HCT116 (cell line): ENCODE results near the gene DAND5. TPM values are rescaled to one million over a fixed set of nuclear protein-coding genes. Genes with fewer than 3 reads are reported as not detected.
"Not testable (repeated sequence)": the region's sequence is repeated elsewhere in the genome, so short reads cannot be mapped to it uniquely, and the experiment has no call there.

Source experiments
- ATAC-seq: fragments of 200-7000 bp; cut with Tn5 transposase; 2 replicates; pipeline ENCODE4 v1.9.1; 2020; ENCODE audit warnings: mild to moderate bottlenecking, moderate library complexity
- BruUV-seq: library from RNA; stranded (reverse); fragments of 400-500 nt; replicated peaks from 2 replicates; lab custom pipeline; 2021; lab: Mats Ljungman, UMichigan
- CTCF ChIA-PET: fragments of 300-600 bp; sonication (Branson Sonifier 250); formaldehyde crosslinking; loops from one replicate; lab custom pipeline; 2021; ENCODE audit warnings: antibody characterized with exemption; lab: Charles Lee
- POLR2A ChIA-PET: fragments of 300-600, 350-600 bp; sonication (Branson Sonifier 250); formaldehyde crosslinking; loops from one replicate; lab custom pipeline; 2021; ENCODE audit warnings: antibody characterized with exemption; lab: Charles Lee
- RAD21 ChIA-PET, 2 experiments: fragments of 300-600 bp; sonication (Branson Sonifier 250); formaldehyde crosslinking; loops; one replicate each; lab custom pipeline; 2023; ENCODE audit warnings: low total read pairs in 2 of 2; ENCODE audit not compliant: uncharacterized antibody in 2 of 2, unreplicated experiment in 2 of 2, low non-redundant PET in 1 of 2; lab: Charles Lee
- DNase-seq: peaks from one replicate; pipeline ENCODE4 v3.0.0-alpha.2; 2010; ENCODE audit warnings: low read depth, low spot score
- H2AFZ ChIP-seq: fragments of 200-600 bp; shearing (Covaris generic), sonication (generic); 2 replicates; pipeline ENCODE4 v1.6.1; 2017; ENCODE audit warnings: low read depth, mixed run types, mixed read lengths, antibody characterized with exemption, low read length; ENCODE audit not compliant: poor library complexity, severe bottlenecking
- H3K27ac ChIP-seq: 2 replicates; pipeline ENCODE4 v1.5.1; 2012; ENCODE audit warnings: low read depth, low read length
- H3K27me3 ChIP-seq: fragments of 200-600 bp; sonication (generic); 2 replicates; pipeline ENCODE4 v1.6.1; 2016; ENCODE audit warnings: mixed run types, low read length, mixed read lengths; ENCODE audit not compliant: insufficient read depth
- H3K36me3 ChIP-seq, 2 experiments: fragments of 200-500 bp in 1 of 2; fragments of 200-600 bp in 1 of 2; sonication (Bioruptor generic) in 1 of 2; sonication (generic) in 1 of 2; 2 replicates each; pipeline versions ENCODE4 v1.5.1 to v1.6.1; 2014 to 2016; ENCODE audit warnings: low read length in 2 of 2, inconsistent platforms in 1 of 2, mixed read lengths in 1 of 2, mixed run types in 1 of 2; ENCODE audit not compliant: insufficient read depth in 2 of 2, control insufficient read depth in 1 of 2
- H3K4me1 ChIP-seq, 2 experiments: fragments of 200-600 bp in 1 of 2; sonication (generic) in 1 of 2; 2 replicates each; pipeline versions ENCODE4 v1.5.1 to v1.6.1; 2012 to 2017; ENCODE audit warnings: low read length in 2 of 2, inconsistent platforms in 1 of 2, mild to moderate bottlenecking in 1 of 2, mixed read lengths in 1 of 2, mixed run types in 1 of 2, moderate library complexity in 1 of 2; ENCODE audit not compliant: insufficient read depth in 2 of 2, control insufficient read depth in 1 of 2
- H3K4me2 ChIP-seq: fragments of 200-600 bp; sonication (generic); 2 replicates; pipeline ENCODE4 v1.6.1; 2017; ENCODE audit warnings: mixed run types, low read length, mixed read lengths
- H3K4me3 ChIP-seq, 2 experiments: fragments of 200-600 bp in 1 of 2; sonication (generic) in 1 of 2; replicated peaks in 1 of 2; 2 replicates each; pipeline ENCODE4 v1.5.1; 2011 to 2016; ENCODE audit warnings: low read length in 2 of 2, control low read depth in 1 of 2, low read depth in 1 of 2, mild to moderate bottlenecking in 1 of 2, mixed read lengths in 1 of 2, mixed run types in 1 of 2
- H3K79me2 ChIP-seq: fragments of 200-600 bp; sonication (generic); 2 replicates; pipeline ENCODE4 v1.6.1; 2017; ENCODE audit warnings: mild to moderate bottlenecking, mixed run types, low read length, moderate library complexity, mixed read lengths; ENCODE audit not compliant: insufficient read depth
- H3K9ac ChIP-seq: fragments of 200-600 bp; sonication (generic); 2 replicates; pipeline ENCODE4 v1.6.1; 2016; ENCODE audit warnings: low read length, mixed read lengths
- H3K9me2 ChIP-seq: fragments of 200-600 bp; sonication (generic), shearing (Covaris generic); 2 replicates; pipeline ENCODE4 v1.6.1; 2017; ENCODE audit warnings: mixed run types, mild to moderate bottlenecking, moderate library complexity; ENCODE audit not compliant: insufficient read depth
- H3K9me3 ChIP-seq, 2 experiments: fragments of 200-500 bp in 1 of 2; fragments of 200-600 bp in 1 of 2; sonication (Bioruptor generic) in 1 of 2; sonication (generic) in 1 of 2; 2 replicates each; pipeline ENCODE4 v1.6.1; 2014 to 2017; ENCODE audit warnings: low read length in 2 of 2, mixed read lengths in 2 of 2, inconsistent platforms in 1 of 2, low read depth in 1 of 2, mild to moderate bottlenecking in 1 of 2, mixed run types in 1 of 2, moderate library complexity in 1 of 2; ENCODE audit not compliant: control insufficient read depth in 1 of 2, insufficient read depth in 1 of 2
- H4K20me1 ChIP-seq: fragments of 200-600 bp; sonication (generic), shearing (Covaris generic); 2 replicates; pipeline ENCODE4 v1.6.1; 2017; ENCODE audit warnings: mixed run types, mild to moderate bottlenecking, moderate library complexity; ENCODE audit not compliant: insufficient read depth
- ATF3 ChIP-seq: IDR thresholded peaks from 2 replicates; pipeline ENCODE4 v1.6.1; 2012
- CEBPB ChIP-seq: IDR thresholded peaks from 2 replicates; pipeline ENCODE4 v1.6.1; 2012; ENCODE audit warnings: low read depth
- EZH2 ChIP-seq: fragments of 200-600 bp; sonication (generic); IDR thresholded peaks from 2 replicates; pipeline ENCODE4 v1.6.1; 2017; ENCODE audit warnings: antibody characterized with exemption, mixed run types
- FOSL1 ChIP-seq: IDR thresholded peaks from 2 replicates; pipeline ENCODE4 v1.6.1; 2012; ENCODE audit warnings: low read depth
- POLR2AphosphoS5 ChIP-seq: IDR thresholded peaks from 2 replicates; pipeline ENCODE4 v1.6.1; 2011; ENCODE audit warnings: mild to moderate bottlenecking, low read depth, low read length, moderate library complexity
- RAD21 ChIP-seq: IDR thresholded peaks from 2 replicates; pipeline ENCODE4 v1.6.1; 2012; ENCODE audit warnings: low read depth, mild to moderate bottlenecking
- REST ChIP-seq: IDR thresholded peaks from 2 replicates; pipeline ENCODE4 v1.6.1; 2012; ENCODE audit warnings: low read depth
- SIN3A ChIP-seq: IDR thresholded peaks from 2 replicates; pipeline ENCODE4 v1.6.1; 2012; ENCODE audit warnings: low read depth
- SP1 ChIP-seq: IDR thresholded peaks from 2 replicates; pipeline ENCODE4 v1.6.1; 2012; ENCODE audit warnings: low read depth
- SRF ChIP-seq: IDR thresholded peaks from 2 replicates; pipeline ENCODE4 v1.6.1; 2012; ENCODE audit warnings: low read depth
- TCF7L2 ChIP-seq: IDR thresholded peaks from 2 replicates; pipeline ENCODE4 v1.7.0; 2011; ENCODE audit warnings: borderline replicate concordance, inconsistent platforms; ENCODE audit not compliant: insufficient read depth, insufficient read length; ENCODE audit errors: extremely low read depth
- YY1 ChIP-seq: IDR thresholded peaks from 2 replicates; pipeline ENCODE4 v1.6.1; 2011; ENCODE audit warnings: low read length, low read depth, moderate library complexity, mild to moderate bottlenecking; ENCODE audit not compliant: insufficient replicate concordance; ENCODE audit errors: extremely low read depth
- intact Hi-C: fragments of 100-400 bp; cut with micrococcal nuclease; formaldehyde crosslinking; loops from 2 replicates; pipeline ENCODE4 v1.10.0; 2022
- total RNA-seq: library from RNA; stranded (reverse); gene quantifications from one replicate; pipeline ENCODE4 v1.2.1, GENCODE V29; 2021; ENCODE audit not compliant: unreplicated experiment
- TF ChIP-seq, protein P1 (sequence below), 3 experiments: fragments of 200-600 bp in 1 of 3; sonication (generic) in 1 of 3; IDR thresholded peaks in 2 of 3; conservative IDR thresholded peaks in 1 of 3; 2 replicates each; pipeline ENCODE4 v1.5.1; 2012 to 2017; ENCODE audit warnings: low read depth in 2 of 3, low read length in 2 of 3, antibody characterized with exemption in 1 of 3, borderline replicate concordance in 1 of 3, control low read depth in 1 of 3, mild to moderate bottlenecking in 1 of 3, mixed read lengths in 1 of 3, mixed run types in 1 of 3, moderate library complexity in 1 of 3; ENCODE audit not compliant: insufficient read depth in 1 of 3
- TF ChIP-seq, protein P2 (sequence below): IDR thresholded peaks from 2 replicates; pipeline ENCODE4 v1.6.1; 2012

Gene DAND5
- total RNA-seq, 1 experiment from 2014 or later, result 0.25 TPM

DNA sequence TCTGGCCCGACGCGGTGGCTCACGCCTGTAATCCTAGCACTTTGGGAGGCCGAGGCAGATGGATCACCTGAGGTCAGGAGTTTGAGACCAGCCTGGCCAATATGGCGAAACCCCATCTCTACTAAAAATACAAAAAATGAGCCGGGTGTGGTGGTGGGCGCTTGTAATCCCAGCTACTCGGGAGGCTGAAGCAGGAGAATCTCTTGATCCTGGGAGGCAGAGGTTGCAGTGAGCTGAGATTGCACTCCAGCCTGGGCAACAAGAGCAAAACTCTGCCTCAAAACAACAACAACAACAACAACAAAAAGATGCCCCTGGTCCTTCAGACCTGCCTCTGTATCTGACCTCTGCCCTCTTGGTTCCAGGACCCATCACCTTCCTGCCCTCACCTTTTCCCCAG lies 13.8 kb upstream of the DAND5 start:
- H3K9me3 ChIP-seq, ATAC-seq, BruUV-seq, H3K9me2 ChIP-seq, H4K20me1 ChIP-seq, RAD21 ChIA-PET, H2AFZ ChIP-seq, intact Hi-C loops, DNase-seq, H3K27me3 ChIP-seq: not testable (repeated sequence)
- TF ChIP-seq POLR2AphosphoS5, result peak; percentile 22; the same call in 1 of the 2 replicates
- H3K9ac ChIP-seq, result peak overlapping the region; percentile 97
- CTCF ChIA-PET, result interaction anchor here (3.6 kb wide), 1 partner anchor 10 kb away, joined by 15 read pairs; no protein-coding TSS in a partner anchor
- peak overlapping the region; percentile 98 for H3K27ac ChIP-seq
- H3K4me2 ChIP-seq, result peak overlapping the region; percentile 86
- H3K79me2 ChIP-seq, result peaks cover 51% of the 10 kb centered on the region
- peak overlapping the region; percentile 75 to 92 for H3K4me3 ChIP-seq
- POLR2A ChIA-PET, result interaction anchor here (2.0 kb wide), 1 partner anchor 9 kb away, joined by 8 read pairs; the partner anchor contains the start of gene RAD23A
- H3K4me1 ChIP-seq, result peaks cover 9 to 29% of the 10 kb centered on the region in 2 experiments
- peaks cover 14 to 27% of the 10 kb centered on the region in 2 experiments; a peak in 3 of 4 replicates for H3K36me3 ChIP-seq

GRCh38 chr19:12955996-12956395 lies 13.4 kb upstream of the DAND5 start:
- ATAC-seq (no peak), DNase-seq (no peak)
- BruUV-seq, result TSS peak; percentile 59
- H4K20me1 ChIP-seq, result no peaks in the 10 kb centered on the region; the same call in 1 of the 2 replicates
- H3K36me3 ChIP-seq, result peaks cover 10 to 27% of the 10 kb centered on the region in 2 experiments; a peak in 3 of 4 replicates
- peak overlapping the region; percentile 75 to 92 for H3K4me3 ChIP-seq
- H3K4me1 ChIP-seq, result peaks cover 9 to 29% of the 10 kb centered on the region in 2 experiments
- peak overlapping the region; percentile 97 for H3K9ac ChIP-seq
- H3K27ac ChIP-seq, result peak overlapping the region; percentile 98
- no peaks in the 10 kb centered on the region for H3K9me2 ChIP-seq
- no peaks in the 10 kb centered on the region for H3K27me3 ChIP-seq
- RAD21 ChIA-PET, result no interaction called here
- no peaks in the 10 kb centered on the region for H3K9me3 ChIP-seq
- intact Hi-C loops, result no loop called here
- H3K79me2 ChIP-seq, result peaks cover 48% of the 10 kb centered on the region
- H3K4me2 ChIP-seq, result peak overlapping the region; percentile 86
- no peak overlapping the region for H2AFZ ChIP-seq
- POLR2A ChIA-PET, result interaction anchor here (2.0 kb wide), 1 partner anchor 10 kb away, joined by 8 read pairs; the partner anchor contains the start of gene RAD23A
- CTCF ChIA-PET, result interaction anchor here (3.6 kb wide), 1 partner anchor 9 kb away, joined by 15 read pairs; no protein-coding TSS in a partner anchor
- TF ChIP-seq CEBPB, result no peak
- no peak for TF ChIP-seq RAD21
- TF ChIP-seq FOSL1, result no peak
- TF ChIP-seq TCF7L2, result no peak
- no peak for TF ChIP-seq ATF3
- TF ChIP-seq EZH2, result no peak
- no peak for TF ChIP-seq SRF
- TF ChIP-seq SP1, result no peak
- no peak for TF ChIP-seq YY1
- TF ChIP-seq REST, result no peak
- no peak for TF ChIP-seq SIN3A
- TF ChIP-seq, protein P1, sequence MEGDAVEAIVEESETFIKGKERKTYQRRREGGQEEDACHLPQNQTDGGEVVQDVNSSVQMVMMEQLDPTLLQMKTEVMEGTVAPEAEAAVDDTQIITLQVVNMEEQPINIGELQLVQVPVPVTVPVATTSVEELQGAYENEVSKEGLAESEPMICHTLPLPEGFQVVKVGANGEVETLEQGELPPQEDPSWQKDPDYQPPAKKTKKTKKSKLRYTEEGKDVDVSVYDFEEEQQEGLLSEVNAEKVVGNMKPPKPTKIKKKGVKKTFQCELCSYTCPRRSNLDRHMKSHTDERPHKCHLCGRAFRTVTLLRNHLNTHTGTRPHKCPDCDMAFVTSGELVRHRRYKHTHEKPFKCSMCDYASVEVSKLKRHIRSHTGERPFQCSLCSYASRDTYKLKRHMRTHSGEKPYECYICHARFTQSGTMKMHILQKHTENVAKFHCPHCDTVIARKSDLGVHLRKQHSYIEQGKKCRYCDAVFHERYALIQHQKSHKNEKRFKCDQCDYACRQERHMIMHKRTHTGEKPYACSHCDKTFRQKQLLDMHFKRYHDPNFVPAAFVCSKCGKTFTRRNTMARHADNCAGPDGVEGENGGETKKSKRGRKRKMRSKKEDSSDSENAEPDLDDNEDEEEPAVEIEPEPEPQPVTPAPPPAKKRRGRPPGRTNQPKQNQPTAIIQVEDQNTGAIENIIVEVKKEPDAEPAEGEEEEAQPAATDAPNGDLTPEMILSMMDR (IDR thresholded peaks at IDR 0.05 in 2 of 3, conservative IDR thresholded peaks at IDR 0.05 in 1 of 3; ENCODE audit: borderline replicate concordance in 1 of 3, insufficient read depth in 1 of 3, low read depth in 2 of 3, low read length in 2 of 3), result no peak
- TF ChIP-seq, protein P2, sequence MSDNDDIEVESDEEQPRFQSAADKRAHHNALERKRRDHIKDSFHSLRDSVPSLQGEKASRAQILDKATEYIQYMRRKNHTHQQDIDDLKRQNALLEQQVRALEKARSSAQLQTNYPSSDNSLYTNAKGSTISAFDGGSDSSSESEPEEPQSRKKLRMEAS, result no peak
- TF ChIP-seq POLR2AphosphoS5, result no peak
